SK-N-SH (cell line): ENCODE results near the gene TAF1D. TPM values are rescaled to one million over a fixed set of nuclear protein-coding genes. Genes with fewer than 3 reads are reported as not detected.
A peak's percentile ranks its signal among the peaks of the same experiment; 100 is the strongest.

Experiments used
- CTCF ChIA-PET: fragments of 300-600, 350-600 bp; formaldehyde crosslinking; extraction: SDS; loops from one replicate; lab custom pipeline; 2021; lab: Yijun Ruan, JAX
- POLR2A ChIA-PET: fragments of 350-600 bp; sonication (Branson Sonifier 250); formaldehyde crosslinking; extraction: SDS; loops from one replicate; lab custom pipeline; 2020; ENCODE audit warnings: antibody characterized with exemption, inconsistent platforms; lab: Yijun Ruan, JAX
- DNase-seq: peaks from one replicate; pipeline ENCODE4 v3.0.0; 2012
- H2AFZ ChIP-seq: fragments of 200-600 bp; sonication (generic); 2 replicates; pipeline ENCODE4 v1.8.1; 2016; ENCODE audit warnings: antibody characterized with exemption, mild to moderate bottlenecking, low read depth
- H3F3A ChIP-seq: fragments of 200-600 bp; sonication (generic); replicated peaks from 2 replicates; pipeline ENCODE3; 2016; ENCODE audit warnings: antibody characterized with exemption, mild to moderate bottlenecking; ENCODE audit not compliant: insufficient read depth
- H3K27ac ChIP-seq, 2 experiments: fragments of 200-500 bp in 1 of 2; fragments of 200-600 bp in 1 of 2; sonication (Bioruptor generic) in 1 of 2; sonication (generic), shearing (Covaris generic) in 1 of 2; 2 replicates each; pipeline versions ENCODE4 v1.5.1 to v1.6.1; 2014 to 2016; ENCODE audit warnings: low read depth in 2 of 2, inconsistent platforms in 1 of 2, low read length in 1 of 2, mild to moderate bottlenecking in 1 of 2, mixed read lengths in 1 of 2
- H3K27me3 ChIP-seq: fragments of 200-600 bp; sonication (generic), shearing (Covaris generic); 2 replicates; pipeline ENCODE4 v1.6.1; 2016; ENCODE audit warnings: mixed run types; ENCODE audit not compliant: insufficient read depth
- H3K36me3 ChIP-seq, 2 experiments: fragments of 200-500 bp in 1 of 2; fragments of 200-600 bp in 1 of 2; sonication (Bioruptor generic) in 1 of 2; sonication (generic) in 1 of 2; replicated peaks in 1 of 2; 2 replicates each; pipeline versions ENCODE3 to v1.5.1; 2014 to 2016; ENCODE audit warnings: low read length in 1 of 2, mild to moderate bottlenecking in 1 of 2; ENCODE audit not compliant: insufficient read depth in 2 of 2, control insufficient read depth in 1 of 2
- H3K4me1 ChIP-seq, 2 experiments: fragments of 200-500 bp in 1 of 2; fragments of 200-600 bp in 1 of 2; sonication (Bioruptor generic) in 1 of 2; sonication (generic), shearing (Covaris generic) in 1 of 2; 2 replicates each; pipeline versions ENCODE4 v1.5.1 to v1.6.1; 2014 to 2016; ENCODE audit warnings: low read depth in 1 of 2, low read length in 1 of 2, mixed run types in 1 of 2; ENCODE audit not compliant: insufficient read depth in 2 of 2, control insufficient read depth in 1 of 2
- H3K4me2 ChIP-seq: fragments of 200-600 bp; sonication (generic), shearing (Covaris generic); 2 replicates; pipeline ENCODE4 v1.6.1; 2017; ENCODE audit warnings: mixed run types
- H3K4me3 ChIP-seq, 2 experiments: fragments of 200-500 bp in 1 of 2; fragments of 200-600 bp in 1 of 2; sonication (Bioruptor generic) in 1 of 2; sonication (generic), shearing (Covaris generic) in 1 of 2; 2 replicates each; pipeline versions ENCODE4 v1.5.1 to v1.8.1; 2014 to 2016; ENCODE audit warnings: low read depth in 2 of 2, inconsistent platforms in 1 of 2, low read length in 1 of 2, mild to moderate bottlenecking in 1 of 2, mixed read lengths in 1 of 2, moderate library complexity in 1 of 2
- H3K79me2 ChIP-seq: fragments of 200-600 bp; sonication (generic); 2 replicates; pipeline ENCODE4 v1.8.1; 2017; ENCODE audit warnings: mild to moderate bottlenecking; ENCODE audit not compliant: insufficient read depth
- H3K9ac ChIP-seq: fragments of 200-600 bp; sonication (generic); 2 replicates; pipeline ENCODE4 v1.6.1; 2017; ENCODE audit warnings: mixed run types
- H3K9me2 ChIP-seq: fragments of 200-600 bp; sonication (generic); 2 replicates; pipeline ENCODE4 v1.6.1; 2017; ENCODE audit warnings: mixed run types
- H3K9me3 ChIP-seq: fragments of 200-600 bp; sonication (generic); 2 replicates; pipeline ENCODE4 v1.6.1; 2017; ENCODE audit warnings: mixed run types, mild to moderate bottlenecking, moderate library complexity
- H4K20me1 ChIP-seq: fragments of 200-600 bp; sonication (generic); 2 replicates; pipeline ENCODE4 v1.6.1; 2017; ENCODE audit warnings: mild to moderate bottlenecking, mixed run types; ENCODE audit not compliant: insufficient read depth
- ELF1 ChIP-seq: IDR thresholded peaks from 2 replicates; pipeline ENCODE4 v1.4.0; 2012
- EP300 ChIP-seq, 2 experiments: IDR thresholded peaks; 2 replicates each; pipeline versions ENCODE4 v1.4.0 to v1.6.1; 2012; ENCODE audit warnings: borderline replicate concordance in 1 of 2, low read depth in 1 of 2, low read length in 1 of 2
- FOSL2 ChIP-seq: IDR thresholded peaks from 2 replicates; pipeline ENCODE4 v1.4.0; 2012; ENCODE audit warnings: low read depth, mild to moderate bottlenecking, moderate library complexity, borderline replicate concordance
- GATA2 ChIP-seq: sonication (generic); formaldehyde crosslinking; IDR thresholded peaks from 2 replicates; pipeline ENCODE4 v1.5.0; 2020; ENCODE audit warnings: mild to moderate bottlenecking, missing genetic modification reagents
- JUND ChIP-seq: IDR thresholded peaks from 2 replicates; pipeline ENCODE4 v1.4.0; 2012
- NFIC ChIP-seq: IDR thresholded peaks from 2 replicates; pipeline ENCODE4 v1.4.0; 2012; ENCODE audit warnings: borderline replicate concordance
- NRF1 ChIP-seq: IDR thresholded peaks from 2 replicates; pipeline ENCODE4 v1.6.1; 2012; ENCODE audit warnings: low read depth, mild to moderate bottlenecking, low read length
- RCOR1 ChIP-seq: fragments of 150-350 bp; IDR thresholded peaks from 2 replicates; pipeline ENCODE4 v1.6.1; 2017; ENCODE audit warnings: antibody characterized with exemption, low read length
- RXRA ChIP-seq: IDR thresholded peaks from 2 replicates; pipeline ENCODE4 v1.4.0; 2012; ENCODE audit warnings: low read depth, mild to moderate bottlenecking, borderline replicate concordance
- SIN3A ChIP-seq: IDR thresholded peaks from 2 replicates; pipeline ENCODE4 v1.6.1; 2012; ENCODE audit warnings: low read depth, mild to moderate bottlenecking, low read length, moderate library complexity, borderline replicate concordance
- SMC3 ChIP-seq: IDR thresholded peaks from 2 replicates; pipeline ENCODE4 v1.6.1; 2012; ENCODE audit warnings: low read depth, low read length, improper control_type of control experiment
- TAF1 ChIP-seq: IDR thresholded peaks from 2 replicates; pipeline ENCODE4 v1.6.1; 2012; ENCODE audit warnings: low read depth, mild to moderate bottlenecking, low read length, moderate library complexity, borderline replicate concordance
- TCF12 ChIP-seq: IDR thresholded peaks from 2 replicates; pipeline ENCODE4 v1.4.0; 2012
- TEAD4 ChIP-seq: IDR thresholded peaks from 2 replicates; pipeline ENCODE4 v1.4.0; 2012; ENCODE audit warnings: mild to moderate bottlenecking, borderline replicate concordance; ENCODE audit not compliant: insufficient read depth
- WGBS: methylation state at CpG from one replicate; pipeline ENCODE4 v1.1.6; 2017; ENCODE audit warnings: low lambda C conversion rate; 5-methylcytosine and 5-hydroxymethylcytosine counted together
- polyA plus RNA-seq, 3 experiments: library from polyadenylated mRNA; depleted of rRNA; stranded (reverse); fragments of >200 nt; gene quantifications; 2 replicates each; pipeline ENCODE4 v1.2.3, GENCODE V29; 2012
- TF ChIP-seq, protein P1 (sequence below): fragments of 150-350 bp; IDR thresholded peaks from 2 replicates; pipeline ENCODE4 v1.6.1; 2016; ENCODE audit warnings: mild to moderate bottlenecking, low read depth, low read length
- TF ChIP-seq, protein P2 (sequence below): IDR thresholded peaks from 2 replicates; pipeline ENCODE4 v1.4.0; 2012; ENCODE audit warnings: low read depth, borderline replicate concordance
- TF ChIP-seq, protein P3 (sequence below): fragments of 200-600 bp; sonication (generic); IDR thresholded peaks from 2 replicates; pipeline ENCODE4 v1.6.1; 2017; ENCODE audit warnings: antibody characterized with exemption, mild to moderate bottlenecking, moderate library complexity
- TF ChIP-seq, protein P4 (sequence below): fragments of 150-350 bp; IDR thresholded peaks from 2 replicates; pipeline ENCODE4 v1.6.1; 2017; ENCODE audit warnings: antibody characterized with exemption, low read length, low read depth, borderline replicate concordance
- TF ChIP-seq, protein P5 (sequence below): IDR thresholded peaks from 2 replicates; pipeline ENCODE4 v1.6.1; 2012; ENCODE audit warnings: mild to moderate bottlenecking, low read depth, low read length, moderate library complexity
- TF ChIP-seq, protein P6 (sequence below): IDR thresholded peaks from 2 replicates; pipeline ENCODE4 v1.4.0; 2012; ENCODE audit warnings: low read depth

Gene TAF1D
- polyA plus RNA-seq, 1 of the 3 experiments (the other 2 are of a cell fraction), result 56.7 TPM

DNA sequence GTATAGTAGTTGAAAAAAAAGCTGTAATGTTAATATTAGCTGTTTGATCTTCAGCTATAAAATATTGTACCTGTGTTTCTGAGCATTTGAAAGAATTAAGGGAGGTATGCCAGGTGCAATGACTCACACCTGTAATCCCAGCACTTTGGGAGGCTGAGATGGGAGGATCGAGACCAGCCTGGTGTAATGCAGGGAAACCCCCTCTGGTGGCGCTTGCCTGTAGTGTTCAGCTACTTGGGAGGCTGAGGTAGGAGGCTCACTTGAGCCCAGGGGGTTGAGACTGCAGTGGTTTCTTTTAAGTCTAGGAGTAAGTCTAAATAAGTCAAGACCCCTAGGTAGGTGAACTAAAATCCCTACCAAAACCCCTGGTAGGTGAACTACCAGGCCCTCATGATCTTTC is 37.1 kb downstream of the TAF1D start (continued):
- TF ChIP-seq, protein P1, sequence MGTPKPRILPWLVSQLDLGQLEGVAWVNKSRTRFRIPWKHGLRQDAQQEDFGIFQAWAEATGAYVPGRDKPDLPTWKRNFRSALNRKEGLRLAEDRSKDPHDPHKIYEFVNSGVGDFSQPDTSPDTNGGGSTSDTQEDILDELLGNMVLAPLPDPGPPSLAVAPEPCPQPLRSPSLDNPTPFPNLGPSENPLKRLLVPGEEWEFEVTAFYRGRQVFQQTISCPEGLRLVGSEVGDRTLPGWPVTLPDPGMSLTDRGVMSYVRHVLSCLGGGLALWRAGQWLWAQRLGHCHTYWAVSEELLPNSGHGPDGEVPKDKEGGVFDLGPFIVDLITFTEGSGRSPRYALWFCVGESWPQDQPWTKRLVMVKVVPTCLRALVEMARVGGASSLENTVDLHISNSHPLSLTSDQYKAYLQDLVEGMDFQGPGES, result no peak
- TF ChIP-seq RXRA, result no peak
- no peak for TF ChIP-seq NRF1
- TF ChIP-seq GATA2 (CRISPR knock-in tag), result no peak
- TF ChIP-seq, protein P2, sequence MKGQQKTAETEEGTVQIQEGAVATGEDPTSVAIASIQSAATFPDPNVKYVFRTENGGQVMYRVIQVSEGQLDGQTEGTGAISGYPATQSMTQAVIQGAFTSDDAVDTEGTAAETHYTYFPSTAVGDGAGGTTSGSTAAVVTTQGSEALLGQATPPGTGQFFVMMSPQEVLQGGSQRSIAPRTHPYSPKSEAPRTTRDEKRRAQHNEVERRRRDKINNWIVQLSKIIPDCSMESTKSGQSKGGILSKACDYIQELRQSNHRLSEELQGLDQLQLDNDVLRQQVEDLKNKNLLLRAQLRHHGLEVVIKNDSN, result no peak
- TF ChIP-seq, all 33 proteins: peak for 0

DNA sequence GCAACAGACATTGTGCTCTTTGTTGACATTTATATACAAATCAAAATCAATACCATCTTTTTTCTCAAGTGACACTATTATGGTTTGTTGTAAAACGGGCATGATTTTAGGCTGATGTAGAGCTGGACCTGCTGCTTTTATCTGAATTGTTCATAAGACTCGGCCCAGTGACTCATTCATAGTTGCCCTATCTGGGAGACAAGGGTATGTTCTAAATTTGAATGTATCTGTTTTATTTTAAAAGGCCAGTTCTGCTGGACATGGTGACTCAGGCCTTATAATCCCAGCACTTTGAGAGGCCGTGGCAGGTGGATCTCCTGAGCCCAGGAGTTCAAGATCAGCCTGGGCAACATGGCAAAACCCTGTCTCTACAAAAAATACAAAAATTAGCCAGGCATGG is 40.5 kb downstream of the TAF1D start:
- Histone ChIP-seq H3F3A (no peaks in the 10 kb centered on the region), H3K27me3 (no peaks in the 10 kb centered on the region), H3K4me1 (no peaks in the 10 kb centered on the region), H3K36me3 (peaks cover 63 to 88% of the 10 kb centered on the region in 2 experiments), H3K9me2 (no peaks in the 10 kb centered on the region), H4K20me1 (no peaks in the 10 kb centered on the region), H3K27ac (no peak overlapping the region), H3K4me3 (no peak overlapping the region), H3K4me2 (no peak overlapping the region)
- CTCF ChIA-PET, result no interaction called here
- DNase-seq, result no peak
- WGBS, result 71% methylated on average over 3 of the region's 3 CpGs
- POLR2A ChIA-PET, result no interaction called here
- TF ChIP-seq NFIC (no peak), SIN3A (no peak), FOSL2 (peak; percentile 53; the same call in 1 of the 2 replicates), JUND (peak; percentile 38), EP300 (IDR thresholded peaks at IDR 0.05; ENCODE audit: borderline replicate concordance in 1 of 2, low read depth in 1 of 2, low read length in 1 of 2) (no peak), NRF1 (no peak), RCOR1 (no peak), TEAD4 (no peak), RXRA (no peak), ELF1 (no peak), TAF1 (no peak), TCF12 (peak; percentile 53; the same call in 1 of the 2 replicates), SMC3 (no peak)
- TF ChIP-seq, protein P3, sequence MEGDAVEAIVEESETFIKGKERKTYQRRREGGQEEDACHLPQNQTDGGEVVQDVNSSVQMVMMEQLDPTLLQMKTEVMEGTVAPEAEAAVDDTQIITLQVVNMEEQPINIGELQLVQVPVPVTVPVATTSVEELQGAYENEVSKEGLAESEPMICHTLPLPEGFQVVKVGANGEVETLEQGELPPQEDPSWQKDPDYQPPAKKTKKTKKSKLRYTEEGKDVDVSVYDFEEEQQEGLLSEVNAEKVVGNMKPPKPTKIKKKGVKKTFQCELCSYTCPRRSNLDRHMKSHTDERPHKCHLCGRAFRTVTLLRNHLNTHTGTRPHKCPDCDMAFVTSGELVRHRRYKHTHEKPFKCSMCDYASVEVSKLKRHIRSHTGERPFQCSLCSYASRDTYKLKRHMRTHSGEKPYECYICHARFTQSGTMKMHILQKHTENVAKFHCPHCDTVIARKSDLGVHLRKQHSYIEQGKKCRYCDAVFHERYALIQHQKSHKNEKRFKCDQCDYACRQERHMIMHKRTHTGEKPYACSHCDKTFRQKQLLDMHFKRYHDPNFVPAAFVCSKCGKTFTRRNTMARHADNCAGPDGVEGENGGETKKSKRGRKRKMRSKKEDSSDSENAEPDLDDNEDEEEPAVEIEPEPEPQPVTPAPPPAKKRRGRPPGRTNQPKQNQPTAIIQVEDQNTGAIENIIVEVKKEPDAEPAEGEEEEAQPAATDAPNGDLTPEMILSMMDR, result no peak
- TF ChIP-seq, protein P4, sequence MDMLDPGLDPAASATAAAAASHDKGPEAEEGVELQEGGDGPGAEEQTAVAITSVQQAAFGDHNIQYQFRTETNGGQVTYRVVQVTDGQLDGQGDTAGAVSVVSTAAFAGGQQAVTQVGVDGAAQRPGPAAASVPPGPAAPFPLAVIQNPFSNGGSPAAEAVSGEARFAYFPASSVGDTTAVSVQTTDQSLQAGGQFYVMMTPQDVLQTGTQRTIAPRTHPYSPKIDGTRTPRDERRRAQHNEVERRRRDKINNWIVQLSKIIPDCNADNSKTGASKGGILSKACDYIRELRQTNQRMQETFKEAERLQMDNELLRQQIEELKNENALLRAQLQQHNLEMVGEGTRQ, result no peak
- TF ChIP-seq, protein P1, result no peak
- TF ChIP-seq, protein P2, result no peak
- TF ChIP-seq, protein P5, sequence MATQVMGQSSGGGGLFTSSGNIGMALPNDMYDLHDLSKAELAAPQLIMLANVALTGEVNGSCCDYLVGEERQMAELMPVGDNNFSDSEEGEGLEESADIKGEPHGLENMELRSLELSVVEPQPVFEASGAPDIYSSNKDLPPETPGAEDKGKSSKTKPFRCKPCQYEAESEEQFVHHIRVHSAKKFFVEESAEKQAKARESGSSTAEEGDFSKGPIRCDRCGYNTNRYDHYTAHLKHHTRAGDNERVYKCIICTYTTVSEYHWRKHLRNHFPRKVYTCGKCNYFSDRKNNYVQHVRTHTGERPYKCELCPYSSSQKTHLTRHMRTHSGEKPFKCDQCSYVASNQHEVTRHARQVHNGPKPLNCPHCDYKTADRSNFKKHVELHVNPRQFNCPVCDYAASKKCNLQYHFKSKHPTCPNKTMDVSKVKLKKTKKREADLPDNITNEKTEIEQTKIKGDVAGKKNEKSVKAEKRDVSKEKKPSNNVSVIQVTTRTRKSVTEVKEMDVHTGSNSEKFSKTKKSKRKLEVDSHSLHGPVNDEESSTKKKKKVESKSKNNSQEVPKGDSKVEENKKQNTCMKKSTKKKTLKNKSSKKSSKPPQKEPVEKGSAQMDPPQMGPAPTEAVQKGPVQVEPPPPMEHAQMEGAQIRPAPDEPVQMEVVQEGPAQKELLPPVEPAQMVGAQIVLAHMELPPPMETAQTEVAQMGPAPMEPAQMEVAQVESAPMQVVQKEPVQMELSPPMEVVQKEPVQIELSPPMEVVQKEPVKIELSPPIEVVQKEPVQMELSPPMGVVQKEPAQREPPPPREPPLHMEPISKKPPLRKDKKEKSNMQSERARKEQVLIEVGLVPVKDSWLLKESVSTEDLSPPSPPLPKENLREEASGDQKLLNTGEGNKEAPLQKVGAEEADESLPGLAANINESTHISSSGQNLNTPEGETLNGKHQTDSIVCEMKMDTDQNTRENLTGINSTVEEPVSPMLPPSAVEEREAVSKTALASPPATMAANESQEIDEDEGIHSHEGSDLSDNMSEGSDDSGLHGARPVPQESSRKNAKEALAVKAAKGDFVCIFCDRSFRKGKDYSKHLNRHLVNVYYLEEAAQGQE, result no peak
- TF ChIP-seq, protein P6, sequence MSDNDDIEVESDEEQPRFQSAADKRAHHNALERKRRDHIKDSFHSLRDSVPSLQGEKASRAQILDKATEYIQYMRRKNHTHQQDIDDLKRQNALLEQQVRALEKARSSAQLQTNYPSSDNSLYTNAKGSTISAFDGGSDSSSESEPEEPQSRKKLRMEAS, result no peak
- TF ChIP-seq, all 33 proteins: peak for 3
- Histone ChIP-seq H3K9ac (no peak overlapping the region), H3K9me3 (no peaks in the 10 kb centered on the region), H2AFZ (no peak overlapping the region), H3K79me2 (no peaks in the 10 kb centered on the region; the same call in 1 of the 2 replicates)
